GM18517 (cell line): ENCODE results near the gene SNCAIP.
"Not testable (repeated sequence)": the region's sequence is repeated elsewhere in the genome, so short reads cannot be mapped to it uniquely, and the experiment has no call there.

ENCODE experiments used
- ATAC-seq: cut with Tn5 transposase; IDR thresholded peaks from one replicate; pipeline ENCODE4 v1.9.1; 2021; ENCODE audit warnings: mild to moderate bottlenecking, moderate library complexity; ENCODE audit not compliant: unreplicated experiment

Gene SNCAIP

DNA sequence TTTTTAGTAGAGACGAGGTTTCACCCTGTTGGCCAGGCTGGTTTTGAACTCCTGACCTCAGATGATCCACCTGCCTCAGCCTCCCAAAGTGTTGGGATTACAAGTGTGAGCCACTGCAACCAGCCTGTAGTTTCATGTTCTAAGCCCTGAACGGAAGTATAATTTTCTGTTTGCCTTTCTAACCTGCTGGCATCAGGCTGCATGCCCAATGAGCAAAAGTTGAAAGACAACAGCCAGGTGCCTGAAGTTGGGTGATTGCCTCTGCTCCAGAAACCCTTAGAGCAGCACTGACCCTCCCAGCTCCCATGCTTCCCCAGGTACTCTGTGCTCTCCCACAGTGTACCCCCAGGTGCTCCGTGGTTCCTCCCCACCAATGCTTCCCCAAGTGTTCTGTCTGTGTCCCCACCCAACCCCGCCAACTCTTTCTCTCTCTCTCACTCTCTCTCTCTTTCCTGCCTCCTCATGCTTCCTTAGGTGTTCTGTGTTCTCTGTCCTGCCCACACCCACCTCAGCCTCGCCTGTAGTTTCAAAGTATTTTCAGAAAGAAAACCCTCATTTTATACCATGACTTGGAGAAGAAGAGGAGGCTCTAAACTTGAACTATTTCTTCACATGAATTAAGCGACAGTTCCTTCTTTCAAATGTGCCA lies 145.3 kb downstream of the SNCAIP start:
- no peak for ATAC-seq

DNA sequence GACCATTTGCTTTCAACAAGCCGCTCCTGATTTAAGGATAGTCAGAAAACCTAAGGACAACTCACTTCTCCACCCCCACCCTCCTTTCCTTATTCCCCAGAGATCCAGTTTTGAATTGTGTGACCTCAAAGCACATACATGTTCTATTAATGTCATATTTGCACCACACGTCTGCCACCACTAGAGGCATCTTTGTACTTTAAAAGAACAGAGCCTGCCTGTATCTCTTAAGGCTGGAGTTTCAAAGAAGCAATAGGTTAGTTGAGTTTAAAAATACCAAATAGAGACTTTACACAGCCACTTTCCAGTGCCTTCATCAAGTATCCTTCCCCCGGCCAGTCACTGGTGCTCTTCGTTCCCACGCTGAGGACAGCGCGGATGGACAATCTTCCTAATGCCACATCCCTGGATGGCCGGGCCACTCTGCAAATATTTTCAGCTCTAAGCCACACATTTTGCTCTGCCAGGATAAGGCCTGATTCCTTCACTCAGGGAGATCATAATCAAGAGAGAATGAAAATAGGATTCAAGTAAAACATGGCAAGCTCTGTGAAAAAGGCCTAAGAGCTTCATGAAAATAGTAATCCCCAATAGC lies 146.3 kb downstream of the SNCAIP start:
- ATAC-seq = peak; percentile 78

DNA sequence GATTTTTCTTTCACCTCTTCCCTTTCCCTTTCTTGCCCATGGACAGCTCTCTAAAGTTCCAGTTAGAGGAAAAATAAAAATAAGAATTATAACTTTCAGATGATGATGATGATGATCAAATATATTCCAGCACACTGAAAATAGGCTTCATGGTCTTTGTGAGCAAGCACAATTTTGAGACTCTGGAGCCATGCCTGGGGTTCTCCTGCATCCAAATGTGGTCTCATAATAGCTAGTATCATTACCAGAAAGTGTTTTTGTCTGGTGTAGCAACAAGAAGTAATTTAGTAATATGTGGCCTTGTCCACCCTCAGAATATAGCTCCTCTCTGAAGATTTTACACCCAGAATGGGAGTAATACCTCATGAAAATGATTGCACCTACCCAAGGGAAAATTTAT lies 150.4 kb downstream of the SNCAIP start:
- no peak for ATAC-seq

DNA sequence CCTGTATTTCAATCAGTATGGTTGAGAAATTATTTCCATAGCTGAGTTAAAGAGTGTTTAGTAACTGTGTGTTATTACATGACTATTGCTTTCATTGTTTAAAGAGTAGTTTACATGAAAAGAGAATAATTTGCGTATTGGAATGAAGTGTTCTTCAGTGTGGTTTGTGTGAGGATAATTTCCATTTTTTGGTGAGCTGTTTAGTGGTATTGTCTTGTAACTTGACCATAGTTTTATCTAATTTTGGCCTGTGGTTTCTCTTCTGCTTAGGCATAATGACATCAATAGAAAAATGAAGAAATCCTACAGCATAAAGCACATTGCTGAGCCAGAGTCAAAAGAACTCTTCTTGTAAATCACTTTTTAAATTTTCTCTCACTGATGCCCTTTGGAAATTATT lies 151.2 kb downstream of the SNCAIP start:
- ATAC-seq = peak; percentile 54

DNA sequence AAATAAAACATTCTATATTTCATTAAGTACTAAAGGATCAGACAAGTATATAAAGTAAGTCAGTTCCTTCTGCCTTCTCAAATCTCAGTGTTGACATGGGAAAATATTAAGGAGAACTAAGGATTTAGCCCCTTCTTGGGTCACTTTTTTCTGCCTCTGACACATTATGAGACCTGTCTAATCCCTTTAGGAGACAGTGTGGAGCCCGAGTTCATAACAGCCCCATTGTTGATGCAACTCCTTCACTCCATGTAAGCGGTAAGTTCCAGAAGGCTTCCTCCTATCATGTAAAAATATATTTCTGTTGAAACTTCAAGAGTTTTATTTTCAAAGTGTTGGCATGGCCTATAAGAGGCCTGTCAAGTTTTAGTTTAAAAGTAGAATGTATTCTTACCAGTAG lies 152.2 kb downstream of the SNCAIP start:
- ATAC-seq = no peak

DNA sequence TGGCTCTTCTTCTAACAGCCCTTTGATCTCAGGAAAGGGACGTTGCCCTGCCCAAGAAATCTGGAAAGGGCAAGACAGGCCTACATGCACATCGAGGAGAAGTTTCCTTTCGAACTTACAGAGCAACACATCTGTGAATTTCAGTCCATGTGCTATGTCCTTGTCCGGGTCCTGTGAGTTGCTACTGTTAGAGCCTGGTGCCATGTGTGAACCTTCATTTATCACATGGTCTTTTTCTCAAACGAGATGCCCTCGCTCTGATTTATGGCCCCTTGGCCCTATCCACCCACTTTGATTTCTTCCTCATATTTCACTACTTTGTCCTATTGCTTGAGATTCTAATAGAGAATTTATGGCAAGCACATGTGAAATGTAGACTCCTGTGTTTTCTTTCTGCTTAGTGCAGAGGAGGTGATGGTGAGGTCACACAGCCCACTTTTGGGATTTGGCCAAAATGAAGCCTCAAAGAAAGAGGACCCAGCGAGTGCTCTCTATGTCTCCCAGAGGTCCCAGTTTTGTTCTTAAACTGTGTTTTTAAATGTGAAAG lies 153.1 kb downstream of the SNCAIP start:
- ATAC-seq = no peak

DNA sequence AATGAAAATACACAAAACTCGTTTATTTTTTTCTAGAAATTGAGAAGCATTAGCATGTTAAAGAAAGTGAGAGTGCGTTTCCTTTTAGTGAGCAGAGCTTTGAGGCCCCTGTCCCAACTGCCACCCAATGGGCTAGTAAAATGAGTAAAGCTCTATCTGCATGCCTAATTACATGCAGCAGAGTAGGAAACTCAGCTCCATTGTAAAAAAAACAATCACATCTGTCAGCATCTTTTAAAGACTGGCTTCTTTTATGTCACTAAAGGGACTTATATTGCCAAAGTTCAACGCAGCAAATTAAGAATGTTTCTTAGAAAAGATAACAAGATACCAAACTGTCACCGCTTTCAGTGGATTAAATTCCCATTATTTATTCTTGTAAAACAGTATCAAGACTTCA lies 154.0 kb downstream of the SNCAIP start:
- ATAC-seq = no peak

DNA sequence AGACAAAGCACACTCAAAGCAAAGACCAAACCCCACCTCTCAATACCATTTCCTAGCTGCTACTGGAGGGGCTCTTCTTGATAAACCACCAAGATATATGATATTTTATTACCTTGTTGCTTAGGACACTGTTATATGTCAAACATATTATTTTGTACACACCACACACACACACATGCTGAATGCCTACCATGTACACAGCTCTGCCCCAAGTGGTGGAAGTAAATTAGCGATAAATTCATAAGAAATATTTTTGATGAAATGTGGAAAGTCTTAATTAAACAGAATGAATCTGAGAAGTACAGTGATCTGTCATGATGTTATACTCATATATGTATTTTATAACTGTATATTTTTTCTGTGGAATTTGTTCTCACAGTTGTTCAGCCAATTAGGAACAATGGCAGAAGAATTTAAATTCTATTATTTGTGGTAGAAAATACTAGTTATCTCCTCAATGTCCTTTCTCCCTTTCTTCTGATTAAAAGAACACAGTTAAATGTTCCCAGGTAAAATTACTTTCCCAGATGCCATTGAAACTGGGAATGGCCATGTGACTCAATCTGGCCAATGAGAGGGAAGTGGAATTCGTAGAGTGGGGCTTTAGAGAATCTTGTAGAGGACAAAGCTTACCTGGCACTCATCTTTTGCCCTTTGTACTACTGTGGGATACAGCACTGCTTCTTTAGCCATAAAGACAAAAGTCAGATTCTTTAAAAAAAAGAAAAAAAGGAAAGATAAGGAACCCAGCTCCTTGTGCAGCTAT lies 156.5 kb downstream of the SNCAIP start:
- no peak for ATAC-seq

DNA sequence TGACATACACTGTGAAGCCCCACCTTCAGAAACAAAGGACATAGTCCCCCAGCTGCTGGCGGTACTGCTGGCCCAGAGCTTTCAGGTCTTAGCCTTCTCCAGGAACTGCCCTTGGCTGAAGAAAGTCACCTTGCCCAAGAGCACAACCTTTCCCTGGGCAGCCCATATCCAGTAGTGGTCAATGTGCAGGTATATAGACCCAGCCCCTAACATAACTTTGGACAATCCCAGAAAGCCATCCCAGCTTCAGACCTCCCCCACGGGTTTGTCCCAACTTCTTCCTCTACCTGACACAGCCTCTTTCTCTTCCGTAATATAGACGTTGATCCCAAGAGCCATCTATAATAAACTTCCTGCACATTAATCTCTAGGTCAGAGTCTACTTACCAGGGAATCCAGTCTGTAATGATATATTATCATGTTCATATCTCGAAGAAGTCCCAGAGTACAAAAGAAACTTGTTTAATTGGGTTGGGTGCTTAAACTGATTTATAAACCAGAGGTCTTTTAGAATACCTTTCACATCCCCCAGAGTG lies 157.4 kb downstream of the SNCAIP start:
- ATAC-seq = no peak

DNA sequence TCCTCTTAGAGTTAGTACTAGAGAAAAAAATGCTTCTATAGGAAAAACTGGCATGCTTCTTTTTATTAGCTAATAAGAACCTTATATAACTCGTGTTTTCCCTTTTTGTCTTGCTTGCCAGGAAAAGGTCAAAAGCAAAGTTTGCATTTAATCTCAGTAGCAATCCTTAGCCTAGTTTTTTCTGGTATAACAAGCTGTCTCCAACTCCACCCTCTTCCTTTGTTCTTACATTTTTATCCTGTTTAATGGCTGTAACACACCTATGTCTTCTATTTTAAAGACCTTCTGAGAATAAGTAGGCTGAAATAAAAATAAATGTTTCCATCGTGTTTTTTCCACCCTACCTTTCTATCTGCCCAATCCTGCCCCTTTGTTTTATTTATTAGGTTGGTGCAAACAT lies 158.3 kb downstream of the SNCAIP start:
- no peak for ATAC-seq

DNA sequence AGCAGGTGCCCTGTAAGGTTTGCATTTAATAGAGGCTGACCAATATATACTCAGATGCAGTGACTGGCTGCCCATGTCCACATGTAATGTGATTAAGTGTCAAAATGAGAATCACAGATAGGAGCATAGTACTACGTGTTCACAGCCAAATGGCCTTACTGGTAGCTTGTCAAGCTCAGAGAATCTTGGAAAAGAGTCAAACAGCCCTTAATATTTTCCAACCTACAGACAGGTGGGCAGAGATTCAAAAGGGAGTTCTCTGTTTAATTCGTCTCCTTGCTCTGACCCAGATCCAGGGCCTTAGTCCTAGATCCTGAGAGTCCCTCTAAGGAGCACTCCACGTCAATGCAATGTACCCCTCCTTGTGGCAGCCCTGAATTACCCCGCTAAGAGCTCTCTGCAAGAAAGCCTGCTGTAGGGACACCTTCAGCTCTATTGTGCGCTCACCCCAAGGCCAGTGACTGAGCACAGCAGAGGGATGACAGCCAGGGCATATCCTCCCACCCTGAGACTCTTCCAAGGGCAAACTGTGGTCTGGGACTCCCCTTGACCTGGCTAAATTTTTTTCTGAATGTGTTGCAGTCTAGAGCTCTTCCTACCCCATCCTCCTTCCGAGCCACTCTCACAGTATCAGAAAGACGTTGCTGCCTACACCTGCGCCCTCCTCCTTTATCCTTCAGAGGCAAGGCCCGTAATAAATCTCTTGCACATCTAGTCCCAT lies 159.2 kb downstream of the SNCAIP start:
- ATAC-seq = no peak

DNA sequence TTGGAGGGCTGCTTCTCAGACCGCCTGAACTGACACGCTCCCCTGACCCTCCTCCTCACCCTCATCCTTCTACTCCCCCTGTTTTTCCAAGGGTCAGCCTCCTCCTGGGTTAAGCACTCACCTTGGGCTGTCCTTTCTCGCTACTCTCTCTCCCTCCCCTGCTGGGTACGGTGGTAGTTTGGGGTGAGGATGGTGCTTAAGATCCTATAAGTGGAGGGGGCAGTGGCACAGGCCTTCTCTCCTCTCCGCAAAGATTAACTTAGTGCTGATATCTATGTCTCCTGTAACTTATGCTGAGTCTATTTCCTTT lies 159.7 kb downstream of the SNCAIP start:
- ATAC-seq = no peak

DNA sequence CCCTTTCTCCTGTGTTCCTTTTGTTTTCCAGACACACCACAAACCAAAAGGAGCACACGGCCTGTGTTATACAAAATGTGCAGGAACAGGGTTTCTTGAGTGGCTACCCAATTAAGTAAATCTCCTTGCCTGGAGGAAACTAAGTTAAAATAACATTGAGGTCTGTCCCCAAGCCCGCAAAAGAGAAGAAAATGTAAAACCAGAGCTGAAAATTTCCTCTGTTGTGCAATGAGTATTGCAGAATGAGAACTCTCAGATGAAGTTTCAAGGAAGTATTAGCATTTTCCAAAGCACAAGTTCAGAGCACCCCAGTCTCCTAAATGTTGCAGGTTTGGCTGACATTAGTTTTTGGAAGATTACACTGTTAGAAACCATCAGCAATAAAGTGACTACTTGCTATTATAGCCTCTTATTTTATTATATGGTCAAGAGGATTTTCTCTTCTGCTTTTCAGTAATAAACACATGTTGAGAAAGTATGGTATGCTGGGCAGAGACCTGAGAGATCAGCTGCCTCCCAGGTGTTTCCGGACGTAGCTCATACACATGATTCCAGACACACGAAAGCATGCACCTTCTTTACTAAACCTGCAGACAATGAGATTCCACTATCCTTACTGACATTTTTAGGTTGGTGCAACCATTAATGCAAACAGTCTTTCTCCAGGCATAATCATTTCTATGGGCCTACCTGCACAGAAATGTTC lies 161.3 kb downstream of the SNCAIP start:
- ATAC-seq = no peak

DNA sequence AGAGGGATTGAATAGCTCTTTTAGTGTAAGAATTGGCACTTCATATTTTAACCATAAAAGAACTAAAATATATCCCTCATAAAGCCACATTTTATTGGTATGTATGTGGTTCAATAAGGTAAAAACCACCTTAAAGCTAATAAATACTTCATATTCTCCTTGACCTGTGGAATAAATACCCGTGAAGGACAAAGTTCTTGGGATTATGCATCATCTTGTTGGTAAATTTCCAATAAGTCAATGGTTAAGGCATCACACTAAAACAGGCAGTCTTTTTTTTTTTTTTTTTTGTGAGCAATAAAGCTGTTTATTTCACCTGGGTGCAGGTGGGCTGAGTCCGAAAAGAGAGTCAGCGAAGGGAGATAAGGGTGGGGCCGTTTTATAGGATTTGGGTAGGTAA lies 161.9 kb downstream of the SNCAIP start:
- no peak for ATAC-seq

DNA sequence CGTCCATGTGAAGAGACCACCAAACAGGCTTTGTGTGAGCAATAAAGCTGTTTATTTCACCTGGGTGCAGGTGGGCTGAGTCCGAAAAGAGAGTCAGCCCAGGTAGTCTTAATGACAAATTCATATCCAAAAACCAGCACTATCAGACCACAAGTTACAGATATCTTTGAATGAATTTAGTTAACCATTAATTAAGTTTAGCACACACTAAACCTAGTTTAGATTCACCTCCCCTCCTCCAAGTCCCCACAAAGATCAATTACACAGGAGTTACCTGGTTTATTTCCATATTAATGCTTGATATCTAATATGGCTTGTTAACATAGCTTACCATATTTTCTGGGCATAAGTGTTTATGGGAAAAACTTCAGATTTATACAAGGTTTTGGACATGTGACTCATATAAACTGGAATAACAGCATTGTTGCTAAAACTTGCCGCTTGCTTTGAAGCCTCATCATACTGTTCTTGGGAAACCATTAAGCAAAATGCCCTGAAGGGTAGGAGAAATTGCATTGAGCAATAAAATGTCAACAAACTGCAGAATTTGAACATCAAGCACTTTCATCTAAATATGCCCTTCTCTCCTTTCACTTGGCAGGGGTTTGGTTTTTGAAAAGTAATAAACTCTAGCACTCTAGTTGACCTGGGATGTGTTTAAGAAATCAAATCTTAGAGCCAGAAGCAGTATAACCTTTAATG lies 166.9 kb downstream of the SNCAIP start:
- no peak for ATAC-seq

DNA sequence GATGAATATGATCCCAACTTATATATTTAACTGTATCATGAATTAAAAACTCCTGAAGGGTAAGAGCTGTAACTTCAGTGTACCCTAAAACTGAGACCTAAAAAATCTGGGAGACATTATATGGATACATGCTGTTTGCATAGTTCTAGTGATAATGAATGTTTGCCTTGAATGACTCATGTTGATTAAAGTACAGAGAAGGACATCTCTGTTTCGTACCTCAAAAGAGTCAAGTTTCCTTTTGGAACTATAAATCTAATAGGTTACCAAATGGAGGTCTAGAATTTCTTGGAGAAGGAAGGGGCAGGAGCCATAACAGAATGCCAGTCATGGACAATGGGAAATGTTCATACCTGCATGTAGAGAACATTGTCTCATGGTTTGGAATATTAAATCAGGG lies 168.1 kb downstream of the SNCAIP start:
- no peak for ATAC-seq

DNA sequence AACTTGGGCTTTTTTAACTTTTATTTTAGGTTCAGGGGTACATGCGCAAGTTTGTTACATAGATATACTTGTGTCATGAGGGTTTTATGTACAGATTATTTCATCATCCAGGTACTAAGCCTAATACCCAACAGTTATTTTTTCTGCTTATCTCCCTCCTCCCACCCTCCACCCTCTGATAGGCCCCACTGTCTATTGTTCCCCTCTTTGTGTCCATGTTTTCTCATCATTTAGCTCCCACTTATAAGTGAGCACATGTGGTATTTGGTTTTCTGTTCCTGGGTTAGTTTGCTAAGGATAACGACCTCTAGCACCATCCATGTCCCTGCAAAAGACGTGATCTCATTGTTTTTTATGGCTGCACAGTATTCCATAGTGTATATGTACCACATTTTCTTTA lies 172.1 kb downstream of the SNCAIP start:
- no peak for ATAC-seq

DNA sequence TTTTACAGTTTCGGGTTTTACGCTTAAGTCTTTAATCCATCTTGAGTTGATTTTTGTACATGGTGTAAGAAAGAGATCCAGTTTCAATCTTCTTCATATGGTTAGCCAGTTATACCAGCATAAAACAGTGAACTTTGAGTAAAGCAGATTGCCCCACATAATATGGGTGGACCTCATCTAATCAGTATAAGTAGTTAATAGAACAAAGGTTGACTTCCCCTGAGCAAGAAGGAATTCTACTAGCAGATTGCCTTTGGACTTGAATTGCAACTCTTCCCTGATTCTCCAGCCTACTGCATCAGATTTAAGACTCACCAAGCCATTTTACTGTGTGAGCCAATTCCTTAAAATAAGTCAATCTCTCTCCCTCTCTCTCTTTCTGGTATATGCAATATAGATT lies 173.2 kb downstream of the SNCAIP start:
- no peak for ATAC-seq

DNA sequence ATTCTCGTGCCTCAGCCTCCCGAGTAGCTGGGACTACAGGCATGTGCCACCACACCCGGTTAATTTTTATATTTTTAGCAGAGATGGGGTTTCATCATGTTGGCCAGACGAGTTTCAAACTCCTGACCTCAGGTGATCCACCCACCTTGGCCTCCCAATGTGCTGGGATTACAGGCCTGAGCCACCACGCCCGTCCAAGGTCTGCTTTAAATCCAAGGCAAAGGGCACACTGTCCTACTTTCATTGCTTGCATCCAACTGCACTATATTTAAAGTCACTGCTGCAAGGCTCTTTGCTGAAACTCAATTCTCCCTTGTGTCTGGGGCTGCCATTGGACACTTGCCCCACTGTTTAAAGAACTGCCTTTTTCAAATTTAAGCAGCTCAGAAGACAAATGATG lies 174.6 kb downstream of the SNCAIP start:
- not testable (repeated sequence) for ATAC-seq

DNA sequence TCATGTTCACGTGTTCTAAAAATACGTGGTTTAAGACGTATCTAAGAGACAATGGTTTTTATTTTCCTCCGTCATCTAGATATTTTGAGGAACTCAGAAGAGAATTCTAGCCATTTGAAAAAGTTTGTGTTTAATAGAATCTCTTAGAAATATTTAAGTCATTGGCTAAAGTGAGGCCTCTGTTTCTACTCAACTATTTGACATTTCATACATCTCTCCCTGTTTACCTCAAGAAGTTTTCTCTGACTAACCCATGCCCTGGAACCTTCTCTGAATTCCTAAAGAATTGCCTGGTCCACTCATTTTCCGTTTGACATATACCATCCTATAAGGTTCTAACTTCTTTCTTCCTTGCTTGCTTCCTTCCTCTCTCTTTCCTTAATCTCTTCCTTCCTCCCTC lies 178.7 kb downstream of the SNCAIP start:
- no peak for ATAC-seq
